ENCODE measurements around the gene ZNF362. TPM values are rescaled to one million over a fixed set of nuclear protein-coding genes. Genes with fewer than 3 reads are reported as not detected.

ZNF362 gene
- total and polyA plus RNA-seq, 2 of the 13 experiments (the other 11 are each of a cell fraction or from before 2014, with no cell fraction given), result 8.3 to 14.2 TPM

DNA sequence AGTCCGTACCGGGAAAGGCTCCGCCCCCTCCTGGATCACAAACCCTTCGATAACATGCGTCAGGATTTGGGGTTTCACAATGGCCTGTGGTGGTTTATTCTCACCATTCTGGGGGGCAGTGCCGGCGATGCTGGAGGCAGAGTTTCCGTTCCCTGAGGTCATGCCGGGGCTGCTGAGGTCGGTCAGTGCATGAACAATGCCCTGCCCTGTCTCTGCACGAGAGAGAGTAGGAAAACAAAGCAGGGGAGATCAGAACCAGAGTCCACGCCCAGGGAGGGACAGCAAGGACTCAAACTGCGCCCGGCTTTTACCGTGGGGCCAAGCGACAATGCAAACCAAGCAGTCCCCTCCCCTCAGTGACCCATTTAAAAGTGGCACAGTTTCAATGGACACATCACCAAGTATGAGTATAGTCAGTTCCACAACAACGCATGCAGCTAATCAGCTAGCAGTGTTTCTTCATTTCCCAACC is 77.8 kb downstream of the ZNF362 start (continued):
- no peak for TF ChIP-seq ZBTB8A (CRISPR knock-in tag; IDR thresholded peaks at IDR 0.05; ENCODE audit: borderline replicate concordance, low read depth)
- TF ChIP-seq RNF2 (conservative IDR thresholded peaks at IDR 0.05; ENCODE audit: low read depth), result no peak
- TF ChIP-seq, protein P1, sequence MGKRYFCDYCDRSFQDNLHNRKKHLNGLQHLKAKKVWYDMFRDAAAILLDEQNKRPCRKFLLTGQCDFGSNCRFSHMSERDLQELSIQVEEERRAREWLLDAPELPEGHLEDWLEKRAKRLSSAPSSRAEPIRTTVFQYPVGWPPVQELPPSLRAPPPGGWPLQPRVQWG (CRISPR knock-in tag; IDR thresholded peaks at IDR 0.05; ENCODE audit: borderline replicate concordance, low read depth), result no peak
- TF ChIP-seq ZNF496 (CRISPR knock-in tag; IDR thresholded peaks at IDR 0.05; ENCODE audit: insufficient replicate concordance), result no peak
- TF ChIP-seq RXRB (CRISPR knock-in tag; IDR thresholded peaks at IDR 0.05; ENCODE audit: borderline replicate concordance), result peak; percentile 42; the same call in 1 of the 2 replicates
- TF ChIP-seq ZFP37 (CRISPR knock-in tag; IDR thresholded peaks at IDR 0.05; ENCODE audit: borderline replicate concordance), result no peak
- no peak for TF ChIP-seq ZNF180 (CRISPR knock-in tag; IDR thresholded peaks at IDR 0.05; ENCODE audit: borderline replicate concordance, low read depth)
- TF ChIP-seq SNAPC2 (CRISPR knock-in tag; IDR thresholded peaks at IDR 0.05), result 0 out of 2 replicates have a peak, but pooled peaks have one; percentile 38
- TF ChIP-seq ZFP82 (CRISPR knock-in tag; IDR thresholded peaks at IDR 0.05; ENCODE audit: borderline replicate concordance), result no peak
- TF ChIP-seq CC2D1A (CRISPR knock-in tag; IDR thresholded peaks at IDR 0.05), result no peak
- TF ChIP-seq FOXA3 (CRISPR knock-in tag; IDR thresholded peaks at IDR 0.05), result peak; percentile 20; the same call in 1 of the 2 replicates
- no peak for TF ChIP-seq SOX6 (IDR thresholded peaks at IDR 0.05)
- TF ChIP-seq SOX6 (CRISPR knock-in tag; IDR thresholded peaks at IDR 0.05), result peak; percentile 94
- no peak for TF ChIP-seq KDM1A (CRISPR knock-in tag; IDR thresholded peaks at IDR 0.05)
- TF ChIP-seq ISL2 (CRISPR knock-in tag; IDR thresholded peaks at IDR 0.05), result no peak
- TF ChIP-seq, protein P2, sequence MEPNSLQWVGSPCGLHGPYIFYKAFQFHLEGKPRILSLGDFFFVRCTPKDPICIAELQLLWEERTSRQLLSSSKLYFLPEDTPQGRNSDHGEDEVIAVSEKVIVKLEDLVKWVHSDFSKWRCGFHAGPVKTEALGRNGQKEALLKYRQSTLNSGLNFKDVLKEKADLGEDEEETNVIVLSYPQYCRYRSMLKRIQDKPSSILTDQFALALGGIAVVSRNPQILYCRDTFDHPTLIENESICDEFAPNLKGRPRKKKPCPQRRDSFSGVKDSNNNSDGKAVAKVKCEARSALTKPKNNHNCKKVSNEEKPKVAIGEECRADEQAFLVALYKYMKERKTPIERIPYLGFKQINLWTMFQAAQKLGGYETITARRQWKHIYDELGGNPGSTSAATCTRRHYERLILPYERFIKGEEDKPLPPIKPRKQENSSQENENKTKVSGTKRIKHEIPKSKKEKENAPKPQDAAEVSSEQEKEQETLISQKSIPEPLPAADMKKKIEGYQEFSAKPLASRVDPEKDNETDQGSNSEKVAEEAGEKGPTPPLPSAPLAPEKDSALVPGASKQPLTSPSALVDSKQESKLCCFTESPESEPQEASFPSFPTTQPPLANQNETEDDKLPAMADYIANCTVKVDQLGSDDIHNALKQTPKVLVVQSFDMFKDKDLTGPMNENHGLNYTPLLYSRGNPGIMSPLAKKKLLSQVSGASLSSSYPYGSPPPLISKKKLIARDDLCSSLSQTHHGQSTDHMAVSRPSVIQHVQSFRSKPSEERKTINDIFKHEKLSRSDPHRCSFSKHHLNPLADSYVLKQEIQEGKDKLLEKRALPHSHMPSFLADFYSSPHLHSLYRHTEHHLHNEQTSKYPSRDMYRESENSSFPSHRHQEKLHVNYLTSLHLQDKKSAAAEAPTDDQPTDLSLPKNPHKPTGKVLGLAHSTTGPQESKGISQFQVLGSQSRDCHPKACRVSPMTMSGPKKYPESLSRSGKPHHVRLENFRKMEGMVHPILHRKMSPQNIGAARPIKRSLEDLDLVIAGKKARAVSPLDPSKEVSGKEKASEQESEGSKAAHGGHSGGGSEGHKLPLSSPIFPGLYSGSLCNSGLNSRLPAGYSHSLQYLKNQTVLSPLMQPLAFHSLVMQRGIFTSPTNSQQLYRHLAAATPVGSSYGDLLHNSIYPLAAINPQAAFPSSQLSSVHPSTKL (CRISPR knock-in tag; IDR thresholded peaks at IDR 0.05), result peak; percentile 60; the same call in 1 of the 2 replicates
- no peak for TF ChIP-seq NONO (IDR thresholded peaks at IDR 0.05)
- TF ChIP-seq NONO (CRISPR knock-in tag; conservative IDR thresholded peaks at IDR 0.05), result 0 out of 2 replicates have a peak, but pooled peaks have one; percentile 24
- no peak for TF ChIP-seq SATB2 (CRISPR knock-in tag; IDR thresholded peaks at IDR 0.05)
- peak; percentile 81 for TF ChIP-seq BHLHE40 (IDR thresholded peaks at IDR 0.05; ENCODE audit: low read length)
- TF ChIP-seq, protein P3, sequence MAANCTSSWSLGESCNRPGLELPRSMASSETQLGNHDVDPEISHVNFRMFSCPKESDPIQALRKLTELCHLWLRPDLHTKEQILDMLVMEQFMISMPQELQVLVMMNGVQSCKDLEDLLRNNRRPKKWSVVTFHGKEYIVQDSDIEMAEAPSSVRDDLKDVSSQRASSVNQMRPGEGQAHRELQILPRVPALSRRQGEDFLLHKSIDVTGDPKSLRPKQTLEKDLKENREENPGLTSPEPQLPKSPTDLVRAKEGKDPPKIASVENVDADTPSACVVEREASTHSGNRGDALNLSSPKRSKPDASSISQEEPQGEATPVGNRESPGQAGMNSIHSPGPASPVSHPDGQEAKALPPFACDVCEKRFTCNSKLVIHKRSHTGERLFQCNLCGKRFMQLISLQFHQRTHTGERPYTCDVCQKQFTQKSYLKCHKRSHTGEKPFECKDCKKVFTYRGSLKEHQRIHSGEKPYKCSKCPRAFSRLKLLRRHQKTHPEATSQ (CRISPR knock-in tag; IDR thresholded peaks at IDR 0.05; ENCODE audit: borderline replicate concordance), result 0 out of 2 replicates have a peak, but pooled peaks have one; percentile 37
- no peak for TF ChIP-seq TRIM24 (CRISPR knock-in tag; IDR thresholded peaks at IDR 0.05)
- TF ChIP-seq FIP1L1 (IDR thresholded peaks at IDR 0.05; ENCODE audit: borderline replicate concordance, insufficient read depth, low read depth, low read length), result no peak
- peak; percentile 43; the same call in 1 of the 2 replicates for TF ChIP-seq ZMYM4 (CRISPR knock-in tag; IDR thresholded peaks at IDR 0.05)
- 0 out of 4 replicates have a peak, but pooled peaks of 1 of the 2 experiments have one; percentile 31 for TF ChIP-seq POLR2A (IDR thresholded peaks at IDR 0.05; ENCODE audit: insufficient read depth in 1 of 2, low read depth in 2 of 2, low read length in 2 of 2)
- no peak for TF ChIP-seq ZNF879 (CRISPR knock-in tag; IDR thresholded peaks at IDR 0.05)
- TF ChIP-seq ZNF256 (CRISPR knock-in tag; conservative IDR thresholded peaks at IDR 0.05), result no peak
- no peak for TF ChIP-seq ZBTB7B (CRISPR knock-in tag; IDR thresholded peaks at IDR 0.05)

All from HepG2 (cell line).